Neural cell (in vitro differentiated cells): ENCODE measurements around the gene NPAS3.

ENCODE experiments used
- CTCF ChIP-seq: fragments of 450-650 bp; IDR thresholded peaks from 2 replicates; pipeline ENCODE4 v1.5.1; 2014; ENCODE audit warnings: antibody characterized with exemption, mild to moderate bottlenecking, moderate library complexity; ENCODE audit not compliant: poor library complexity, severe bottlenecking
- EP300 ChIP-seq: fragments of 450-650 bp; conservative IDR thresholded peaks from 2 replicates; pipeline ENCODE4 v1.6.1; 2014; ENCODE audit warnings: antibody characterized with exemption, mild to moderate bottlenecking, moderate library complexity; ENCODE audit not compliant: poor library complexity, severe bottlenecking
- EZH2 ChIP-seq: fragments of 200-600, 300-800 bp; shearing (Covaris generic), sonication (generic); IDR thresholded peaks from 2 replicates; pipeline ENCODE4 v1.6.1; 2014; ENCODE audit warnings: antibody characterized with exemption, low read length, borderline replicate concordance, mild to moderate bottlenecking; ENCODE audit not compliant: insufficient read depth, poor library complexity, severe bottlenecking
- POLR2AphosphoS5 ChIP-seq: IDR thresholded peaks from 2 replicates; pipeline ENCODE4 v1.6.1; 2012
- RAD21 ChIP-seq: fragments of 450-650 bp; conservative IDR thresholded peaks from 2 replicates; pipeline ENCODE4 v1.6.1; 2014; ENCODE audit warnings: antibody characterized with exemption, mild to moderate bottlenecking, moderate library complexity
- REST ChIP-seq: IDR thresholded peaks from 2 replicates; pipeline ENCODE4 v1.6.1; 2012; ENCODE audit warnings: borderline replicate concordance
- SMC3 ChIP-seq: fragments of 450-650 bp; conservative IDR thresholded peaks from 2 replicates; pipeline ENCODE4 v1.6.1; 2014; ENCODE audit warnings: antibody characterized with exemption, mild to moderate bottlenecking, moderate library complexity; ENCODE audit not compliant: poor library complexity
- TAF1 ChIP-seq: IDR thresholded peaks from 2 replicates; pipeline ENCODE4 v1.6.1; 2012; ENCODE audit warnings: low read depth

DNA sequence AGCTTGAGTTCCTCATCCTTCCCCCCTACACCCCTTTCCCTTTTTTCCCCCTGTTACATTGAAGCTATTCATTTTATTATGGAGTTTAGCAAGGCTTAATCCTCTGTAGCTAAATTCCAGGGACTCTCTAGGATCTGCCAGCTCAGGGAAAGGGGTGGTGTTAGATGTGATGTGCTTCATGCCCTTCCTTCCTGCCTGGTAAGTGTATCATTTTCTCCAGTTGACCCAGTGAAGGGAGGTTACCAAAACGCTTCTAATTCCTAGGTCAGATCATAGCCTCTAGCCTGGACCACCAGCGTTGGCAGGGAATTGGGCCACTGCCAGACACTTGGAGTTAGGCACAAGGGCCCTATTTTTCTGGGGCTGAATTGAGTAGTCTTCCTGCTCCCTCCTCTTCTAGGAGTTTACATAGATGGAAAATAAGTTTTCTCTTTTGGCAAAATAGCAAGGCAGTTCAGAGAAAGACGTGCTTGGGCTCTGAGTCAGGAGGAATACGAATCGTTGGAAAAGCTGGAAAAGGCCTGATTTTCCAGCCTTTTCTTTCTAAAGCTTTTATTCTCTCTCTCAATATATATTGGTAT, 88.3 kb downstream of the NPAS3 start:
- no peak for TF ChIP-seq RAD21
- TF ChIP-seq EZH2, result no peak
- no peak for TF ChIP-seq CTCF
- TF ChIP-seq EP300, result no peak
- no peak for TF ChIP-seq POLR2AphosphoS5
- no peak for TF ChIP-seq REST
- no peak for TF ChIP-seq TAF1
- TF ChIP-seq SMC3, result no peak
